OCI-LY7 (cell line): ENCODE data around the gene GGN. TPM values are rescaled to one million over a fixed set of nuclear protein-coding genes. Genes with fewer than 3 reads are reported as not detected.

Experiments used
- BruUV-seq: library from RNA; stranded (reverse); fragments of 400-500 nt; replicated peaks from 2 replicates; lab custom pipeline; 2021; lab: Mats Ljungman, UMichigan
- CTCF ChIA-PET: fragments of 300-600 bp; sonication (Branson Sonifier 250); formaldehyde crosslinking; loops from one replicate; lab custom pipeline; 2022; ENCODE audit warnings: antibody characterized with exemption; ENCODE audit not compliant: unreplicated experiment; lab: Charles Lee
- POLR2A ChIA-PET: fragments of 300-600 bp; sonication (Branson Sonifier 250); formaldehyde crosslinking; loops from one replicate; lab custom pipeline; 2022; ENCODE audit warnings: antibody characterized with exemption; lab: Charles Lee
- DNase-seq: peaks from one replicate; pipeline ENCODE4 v3.0.0-alpha.2; 2015; ENCODE audit warnings: low spot score
- H2AFZ ChIP-seq: fragments of 200-600 bp; sonication (generic), shearing (Covaris generic); 2 replicates; pipeline ENCODE4 v1.6.1; 2014; ENCODE audit warnings: mild to moderate bottlenecking, antibody characterized with exemption, low read length, moderate library complexity
- H3K27ac ChIP-seq: fragments of 200-600 bp; sonication (generic); 2 replicates; pipeline ENCODE4 v1.5.1; 2014; ENCODE audit warnings: mixed run types, low read depth, mild to moderate bottlenecking, moderate library complexity, low read length, inconsistent platforms; ENCODE audit not compliant: poor library complexity, severe bottlenecking
- H3K36me3 ChIP-seq: fragments of 200-600 bp; sonication (generic); 2 replicates; pipeline ENCODE4 v1.6.1; 2014; ENCODE audit warnings: mild to moderate bottlenecking, antibody characterized with exemption, low read length, moderate library complexity, mixed read lengths; ENCODE audit not compliant: insufficient read depth
- H3K4me1 ChIP-seq: fragments of 200-600 bp; sonication (generic); 2 replicates; pipeline ENCODE4 v1.5.1; 2014; ENCODE audit warnings: mild to moderate bottlenecking, low read length; ENCODE audit not compliant: insufficient read depth, poor library complexity, severe bottlenecking
- H3K4me2 ChIP-seq: fragments of 200-600 bp; sonication (generic); 2 replicates; pipeline ENCODE4 v1.6.1; 2014; ENCODE audit warnings: mild to moderate bottlenecking, low read length
- H3K4me3 ChIP-seq: fragments of 200-600 bp; sonication (generic); 2 replicates; pipeline ENCODE4 v1.5.1; 2014; ENCODE audit warnings: mild to moderate bottlenecking, low read depth, low read length; ENCODE audit not compliant: poor library complexity, severe bottlenecking
- H3K79me2 ChIP-seq: fragments of 200-600 bp; sonication (generic); 2 replicates; pipeline ENCODE4 v1.6.1; 2016; ENCODE audit warnings: low read depth, mild to moderate bottlenecking, low read length, moderate library complexity, mixed read lengths; ENCODE audit not compliant: insufficient read depth
- H3K9me2 ChIP-seq: fragments of 200-600 bp; sonication (generic); 2 replicates; pipeline ENCODE4 v1.6.1; 2016; ENCODE audit warnings: mild to moderate bottlenecking, low read length, mixed read lengths; ENCODE audit not compliant: insufficient read depth
- H3K9me3 ChIP-seq: fragments of 200-600 bp; sonication (generic); 2 replicates; pipeline ENCODE4 v1.6.1; 2014; ENCODE audit warnings: mild to moderate bottlenecking, mixed run types, low read length, mixed read lengths
- H4K20me1 ChIP-seq: fragments of 200-600 bp; sonication (generic); 2 replicates; pipeline ENCODE4 v1.6.1; 2014; ENCODE audit warnings: mild to moderate bottlenecking, antibody characterized with exemption, low read length, moderate library complexity, mixed read lengths; ENCODE audit not compliant: insufficient read depth
- EZH2phosphoT487 ChIP-seq: fragments of 200-600 bp; sonication (generic); IDR thresholded peaks from 2 replicates; pipeline ENCODE4 v1.6.1; 2018; ENCODE audit warnings: low read depth, borderline replicate concordance, mild to moderate bottlenecking, mixed run types, antibody characterized with exemption, low read length, moderate library complexity, mixed read lengths
- intact Hi-C: fragments of 100-400 bp; cut with micrococcal nuclease; formaldehyde crosslinking; loops from one replicate; pipeline ENCODE4 v1.10.0; 2022; ENCODE audit not compliant: unreplicated experiment
- total RNA-seq, 2 experiments: library from RNA; depleted of rRNA in 1 of 2; stranded (reverse); fragments of >200 nt in 1 of 2; shearing (Covaris generic) in 1 of 2; gene quantifications; 2 replicates each; pipeline ENCODE4 v1.2.3, GENCODE V29; 2014 to 2022
- TF ChIP-seq, protein P1 (sequence below): fragments of 200-600 bp; sonication (generic); conservative IDR thresholded peaks from 2 replicates; pipeline ENCODE4 v1.5.1; 2014; ENCODE audit warnings: mild to moderate bottlenecking, antibody characterized with exemption, low read length, moderate library complexity, mixed read lengths

Gene GGN
- total RNA-seq, 2 experiments from 2014 or later, result not detected

DNA sequence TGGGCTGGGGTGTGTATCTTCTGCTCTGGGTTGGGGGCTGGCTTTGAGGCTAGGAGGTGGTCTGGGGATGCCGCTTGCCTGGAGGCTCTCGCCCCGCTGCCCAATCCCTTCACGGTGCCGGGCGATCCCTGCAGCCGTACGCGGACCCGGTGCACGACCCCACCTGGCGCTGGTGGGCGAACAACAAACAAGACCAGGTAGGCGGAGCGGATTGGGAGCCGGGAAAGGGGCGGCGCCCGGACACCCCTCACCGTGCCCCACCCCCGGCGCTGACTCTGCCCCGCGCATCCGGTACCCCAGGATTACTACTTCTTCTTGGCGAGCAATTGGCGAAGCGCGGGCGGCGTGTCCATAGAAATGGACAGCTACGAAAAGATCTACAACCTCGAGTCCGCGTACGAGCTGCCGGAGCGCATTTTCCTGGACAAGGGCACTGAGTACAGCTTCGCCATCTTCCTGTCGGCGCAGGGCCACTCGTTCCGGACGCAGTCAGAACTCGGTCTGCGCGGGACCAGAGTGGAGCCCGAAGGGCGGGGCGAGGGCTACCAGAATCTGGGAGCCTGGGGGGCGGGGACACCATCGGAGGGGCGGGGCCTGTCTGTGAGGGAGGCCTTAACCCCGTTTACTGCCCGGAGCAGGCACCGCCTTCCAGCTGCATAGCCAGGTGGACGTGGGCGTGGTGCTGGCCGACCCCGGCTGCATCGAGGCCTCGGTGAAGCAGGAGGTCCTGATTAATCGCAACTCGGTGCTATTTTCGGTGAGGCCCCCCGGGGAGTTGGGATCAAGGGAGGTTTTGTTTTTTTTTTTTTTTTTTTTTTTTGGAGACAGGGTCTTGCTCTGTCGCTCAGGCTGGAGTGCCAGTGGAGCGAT, 25.5 kb downstream of the GGN start:
- peak overlapping the region; percentile 37 for H3K27ac ChIP-seq
- peak overlapping the region; percentile 96 for H2AFZ ChIP-seq
- peak overlapping the region; percentile 90 for H3K4me2 ChIP-seq
- DNase-seq, result peak; percentile 74
- H3K79me2 ChIP-seq, result no peaks in the 10 kb centered on the region
- ChIA-PET CTCF (no interaction called here), POLR2A (interaction anchor here (1.1 kb wide), 1 partner anchor 12 kb away, joined by 8 read pairs; the partner anchor contains the start of gene PSMD8)
- intact Hi-C loops, result no loop called here
- H3K4me3 ChIP-seq, result peak overlapping the region; percentile 71
- H3K36me3 ChIP-seq, result no peaks in the 10 kb centered on the region
- no peaks in the 10 kb centered on the region for H3K9me2 ChIP-seq
- no TSS peak for BruUV-seq
- no peak for TF ChIP-seq EZH2phosphoT487
- TF ChIP-seq, protein P1, sequence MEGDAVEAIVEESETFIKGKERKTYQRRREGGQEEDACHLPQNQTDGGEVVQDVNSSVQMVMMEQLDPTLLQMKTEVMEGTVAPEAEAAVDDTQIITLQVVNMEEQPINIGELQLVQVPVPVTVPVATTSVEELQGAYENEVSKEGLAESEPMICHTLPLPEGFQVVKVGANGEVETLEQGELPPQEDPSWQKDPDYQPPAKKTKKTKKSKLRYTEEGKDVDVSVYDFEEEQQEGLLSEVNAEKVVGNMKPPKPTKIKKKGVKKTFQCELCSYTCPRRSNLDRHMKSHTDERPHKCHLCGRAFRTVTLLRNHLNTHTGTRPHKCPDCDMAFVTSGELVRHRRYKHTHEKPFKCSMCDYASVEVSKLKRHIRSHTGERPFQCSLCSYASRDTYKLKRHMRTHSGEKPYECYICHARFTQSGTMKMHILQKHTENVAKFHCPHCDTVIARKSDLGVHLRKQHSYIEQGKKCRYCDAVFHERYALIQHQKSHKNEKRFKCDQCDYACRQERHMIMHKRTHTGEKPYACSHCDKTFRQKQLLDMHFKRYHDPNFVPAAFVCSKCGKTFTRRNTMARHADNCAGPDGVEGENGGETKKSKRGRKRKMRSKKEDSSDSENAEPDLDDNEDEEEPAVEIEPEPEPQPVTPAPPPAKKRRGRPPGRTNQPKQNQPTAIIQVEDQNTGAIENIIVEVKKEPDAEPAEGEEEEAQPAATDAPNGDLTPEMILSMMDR, result 0 out of 2 replicates have a peak, but pooled peaks have one; percentile 4
- H3K9me3 ChIP-seq, result no peaks in the 10 kb centered on the region
- no peaks in the 10 kb centered on the region for H4K20me1 ChIP-seq
- H3K4me1 ChIP-seq, result peaks cover 11% of the 10 kb centered on the region

DNA sequence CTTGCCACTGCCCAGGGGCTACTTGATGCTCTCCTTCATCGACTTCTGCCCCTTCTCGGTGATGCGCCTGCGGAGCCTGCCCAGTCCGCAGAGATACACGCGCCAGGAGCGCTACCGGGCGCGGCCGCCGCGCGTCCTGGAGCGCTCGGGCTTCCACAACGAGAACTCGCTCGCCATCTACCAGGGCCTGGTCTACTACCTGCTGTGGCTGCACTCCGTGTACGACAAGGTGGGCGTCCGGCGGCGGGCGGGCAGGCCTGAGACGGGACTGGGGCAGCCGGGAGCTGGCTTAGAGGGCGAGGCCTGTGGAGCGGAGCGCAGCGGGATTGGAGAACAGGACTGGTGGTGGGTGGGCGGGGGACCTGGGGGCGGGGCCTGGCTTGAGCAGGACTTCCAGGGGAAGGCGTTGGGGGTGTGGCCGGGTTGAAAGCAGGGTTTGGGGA, 26.2 kb downstream of the GGN start:
- peak; percentile 82 for DNase-seq
- BruUV-seq, result no TSS peak

More for the DNA sequence above, 26.2 kb downstream of the GGN start:
- H3K79me2 ChIP-seq, result no peaks in the 10 kb centered on the region
- H3K4me2 ChIP-seq, result peak overlapping the region; percentile 90
- H3K4me3 ChIP-seq, result peak overlapping the region; percentile 71
- H4K20me1 ChIP-seq, result no peaks in the 10 kb centered on the region
- intact Hi-C loops, result no loop called here
- ChIA-PET CTCF (no interaction called here), POLR2A (interaction anchor here (1.1 to 1.8 kb wide), 2 partner anchors 12 to 13 kb away, joined by 8 to 10 read pairs; partner anchors contain the start of gene PSMD8)
- H3K27ac ChIP-seq, result no peak overlapping the region
- no peak for TF ChIP-seq EZH2phosphoT487
- TF ChIP-seq, protein P1, result 0 out of 2 replicates have a peak, but pooled peaks have one; percentile 14
- peaks cover 11% of the 10 kb centered on the region for H3K4me1 ChIP-seq
- H3K9me2 ChIP-seq, result no peaks in the 10 kb centered on the region
- H3K9me3 ChIP-seq, result no peaks in the 10 kb centered on the region
- H3K36me3 ChIP-seq, result no peaks in the 10 kb centered on the region
- peak overlapping the region; percentile 32; the same call in 1 of the 2 replicates for H2AFZ ChIP-seq
